Esophagus muscularis mucosa (tissue), 4 donors: ENCODE results near the gene JPH3.

ENCODE experiments used
- CTCF ChIP-seq, 3 experiments: fragments of 200-600 bp in 2 of 3; fragments of 450-650 bp in 1 of 3; sonication (generic) in 2 of 3; IDR thresholded peaks; one replicate each; pipeline ENCODE4 v1.5.1; 2017 to 2019; ENCODE audit warnings: antibody characterized with exemption in 3 of 3, mild to moderate bottlenecking in 2 of 3, moderate library complexity in 1 of 3
- EP300 ChIP-seq: sonication (generic); formaldehyde crosslinking; IDR thresholded peaks from one replicate; pipeline ENCODE4 v1.6.1; 2017; ENCODE audit warnings: antibody characterized with exemption
- POLR2A ChIP-seq: fragments of 450-650 bp; IDR thresholded peaks from one replicate; pipeline ENCODE4 v1.6.1; 2017; ENCODE audit warnings: antibody characterized with exemption, moderate library complexity, mild to moderate bottlenecking, low read depth
- POLR2AphosphoS5 ChIP-seq, 2 donors: sonication (generic); formaldehyde crosslinking; IDR thresholded peaks; one replicate each; pipeline ENCODE4 v1.6.1; 2017; ENCODE audit warnings: antibody characterized with exemption in 2 of 2

GRCh38 chr16:87698241-87698640 is 95.9 kb downstream of the JPH3 start:
- TF ChIP-seq CTCF (IDR thresholded peaks at IDR 0.05) (no peak), POLR2A (no peak), POLR2AphosphoS5 (IDR thresholded peaks at IDR 0.05) (no peak), EP300 (no peak)
